MM.1S (cell line): ENCODE results near the gene EMB.
A peak's percentile ranks its signal among the peaks of the same experiment; 100 is the strongest.

ENCODE experiments used
- EZH2 ChIP-seq: fragments of 300-600 bp; sonication (generic); optimal IDR thresholded peaks from 2 replicates; pipeline ENCODE3; 2017; ENCODE audit warnings: low read depth, mild to moderate bottlenecking, antibody characterized with exemption, low read length, mixed read lengths
- EZH2phosphoT487 ChIP-seq: fragments of 300-600 bp; sonication (generic); IDR thresholded peaks from 2 replicates; pipeline ENCODE4 v1.6.1; 2018; ENCODE audit warnings: antibody characterized with exemption, low read length
- TF ChIP-seq, protein P1 (sequence below): fragments of 300-600 bp; sonication (generic); IDR thresholded peaks from 2 replicates; pipeline ENCODE4 v1.5.1; 2016; ENCODE audit warnings: antibody characterized with exemption, low read length, mixed read lengths

DNA sequence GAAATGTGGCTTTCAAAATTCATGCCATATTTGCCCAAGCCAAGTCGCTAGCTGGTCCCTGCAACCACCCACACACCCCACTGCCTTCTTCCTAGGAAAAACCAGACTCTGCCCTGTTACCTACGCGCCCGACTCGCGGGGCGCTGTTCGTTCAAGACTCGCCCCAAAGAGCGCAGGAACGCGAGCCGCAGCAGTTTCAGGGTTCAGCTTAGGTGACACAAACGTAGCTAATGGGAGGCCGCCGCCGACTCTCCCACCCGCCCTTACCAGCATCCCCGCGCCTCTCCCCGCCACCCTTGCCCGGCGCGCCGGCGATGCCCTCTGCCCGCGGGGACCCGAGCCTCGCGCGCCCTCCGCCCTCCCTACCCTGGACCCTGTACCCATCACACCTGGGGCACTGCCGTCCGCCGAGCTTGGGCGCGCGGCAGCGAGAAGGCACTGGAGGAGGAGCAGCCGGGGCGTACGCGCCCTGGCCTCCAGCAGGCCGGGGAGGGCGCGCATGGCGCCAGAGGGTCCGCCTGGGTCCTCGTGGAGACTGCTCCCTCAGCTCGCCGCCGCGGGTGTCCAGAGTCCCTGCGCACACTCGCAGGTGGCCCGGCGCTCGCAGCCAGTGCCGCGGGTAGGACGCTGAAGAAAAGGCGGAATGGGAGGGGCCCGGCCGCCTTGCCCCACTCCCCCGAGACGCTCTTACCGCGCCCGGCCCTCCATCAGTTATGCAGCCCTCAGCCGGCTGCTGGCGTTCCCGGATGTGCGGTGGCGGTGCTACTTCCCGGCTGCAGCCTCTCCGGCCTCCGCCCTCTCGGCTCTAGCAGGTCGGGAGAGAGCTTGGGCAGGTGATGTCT, at the start of gene EMB:
- TF ChIP-seq, protein P1, sequence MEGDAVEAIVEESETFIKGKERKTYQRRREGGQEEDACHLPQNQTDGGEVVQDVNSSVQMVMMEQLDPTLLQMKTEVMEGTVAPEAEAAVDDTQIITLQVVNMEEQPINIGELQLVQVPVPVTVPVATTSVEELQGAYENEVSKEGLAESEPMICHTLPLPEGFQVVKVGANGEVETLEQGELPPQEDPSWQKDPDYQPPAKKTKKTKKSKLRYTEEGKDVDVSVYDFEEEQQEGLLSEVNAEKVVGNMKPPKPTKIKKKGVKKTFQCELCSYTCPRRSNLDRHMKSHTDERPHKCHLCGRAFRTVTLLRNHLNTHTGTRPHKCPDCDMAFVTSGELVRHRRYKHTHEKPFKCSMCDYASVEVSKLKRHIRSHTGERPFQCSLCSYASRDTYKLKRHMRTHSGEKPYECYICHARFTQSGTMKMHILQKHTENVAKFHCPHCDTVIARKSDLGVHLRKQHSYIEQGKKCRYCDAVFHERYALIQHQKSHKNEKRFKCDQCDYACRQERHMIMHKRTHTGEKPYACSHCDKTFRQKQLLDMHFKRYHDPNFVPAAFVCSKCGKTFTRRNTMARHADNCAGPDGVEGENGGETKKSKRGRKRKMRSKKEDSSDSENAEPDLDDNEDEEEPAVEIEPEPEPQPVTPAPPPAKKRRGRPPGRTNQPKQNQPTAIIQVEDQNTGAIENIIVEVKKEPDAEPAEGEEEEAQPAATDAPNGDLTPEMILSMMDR = peak; percentile 53
- TF ChIP-seq EZH2phosphoT487 (no peak), EZH2 (no peak)
